Astrocyte (in vitro differentiated cells and primary cell): Measurements from ENCODE around the gene TST. TPM values are rescaled to one million over a fixed set of nuclear protein-coding genes. Genes with fewer than 3 reads are reported as not detected.

ENCODE experiments used
- DNase-seq: peaks from one replicate; pipeline ENCODE4 v3.0.0-alpha.2; 2010; ENCODE audit warnings: low read depth
- FAIRE-seq: peaks from 2 replicates; lab custom pipeline; 2011; peaks lifted over from hg19 to GRCh38; lab: Jason Lieb, UNC
- H2AFZ ChIP-seq: 2 replicates; pipeline ENCODE4 v1.6.0; 2012; ENCODE audit warnings: low read depth, low read length, inconsistent platforms
- H3K27ac ChIP-seq: 2 replicates; pipeline ENCODE4 v1.5.1; 2011; ENCODE audit warnings: low read depth, low read length, inconsistent platforms
- H3K27me3 ChIP-seq: 2 replicates; pipeline ENCODE4 v1.6.0; 2011; ENCODE audit warnings: low read length, inconsistent platforms; ENCODE audit not compliant: insufficient read depth
- H3K36me3 ChIP-seq: 2 replicates; pipeline ENCODE4 v1.5.1; 2011; ENCODE audit warnings: low read length, inconsistent platforms; ENCODE audit not compliant: insufficient read depth
- H3K4me1 ChIP-seq: 2 replicates; pipeline ENCODE4 v1.5.1; 2011; ENCODE audit warnings: low read length, inconsistent platforms; ENCODE audit not compliant: insufficient read depth
- H3K4me2 ChIP-seq: 2 replicates; pipeline ENCODE4 v1.6.0; 2012; ENCODE audit warnings: low read length, inconsistent platforms
- H3K4me3 ChIP-seq: 2 replicates; pipeline ENCODE4 v1.5.1; 2011; ENCODE audit warnings: low read depth, mild to moderate bottlenecking, low read length, inconsistent platforms; ENCODE audit not compliant: insufficient read depth
- H3K79me2 ChIP-seq: 2 replicates; pipeline ENCODE4 v1.6.0; 2012; ENCODE audit warnings: mild to moderate bottlenecking, low read length, inconsistent platforms; ENCODE audit not compliant: insufficient read depth
- H3K9ac ChIP-seq: 2 replicates; pipeline ENCODE4 v1.6.0; 2012; ENCODE audit warnings: mild to moderate bottlenecking, low read length, inconsistent platforms
- H3K9me3 ChIP-seq: 2 replicates; pipeline ENCODE4 v1.5.1; 2012; ENCODE audit warnings: low read depth, mild to moderate bottlenecking, low read length, inconsistent platforms; ENCODE audit not compliant: insufficient read depth
- H4K20me1 ChIP-seq: 2 replicates; pipeline ENCODE4 v1.6.0; 2012; ENCODE audit warnings: low read length, inconsistent platforms; ENCODE audit not compliant: insufficient read depth
- H3K27ac Mint-ChIP-seq: one replicate; pipeline ENCODE4 v1.8.0; 2021; ENCODE audit warnings: mild to moderate bottlenecking, mixed read lengths; ENCODE audit not compliant: unreplicated experiment
- H3K27me3 Mint-ChIP-seq: one replicate; pipeline ENCODE4 v1.8.0; 2021; ENCODE audit warnings: low read depth, mixed read lengths; ENCODE audit not compliant: unreplicated experiment
- H3K36me3 Mint-ChIP-seq: one replicate; pipeline ENCODE4 v1.8.0; 2021; ENCODE audit warnings: low read depth, mixed read lengths; ENCODE audit not compliant: unreplicated experiment
- H3K4me1 Mint-ChIP-seq: one replicate; pipeline ENCODE4 v1.8.0; 2021; ENCODE audit warnings: low read depth, mixed read lengths; ENCODE audit not compliant: unreplicated experiment
- H3K4me3 Mint-ChIP-seq: one replicate; pipeline ENCODE4 v1.8.0; 2021; ENCODE audit warnings: mild to moderate bottlenecking, moderate library complexity, mixed read lengths; ENCODE audit not compliant: unreplicated experiment
- H3K9me3 Mint-ChIP-seq: one replicate; pipeline ENCODE4 v1.8.0; 2021; ENCODE audit warnings: mild to moderate bottlenecking, mixed read lengths; ENCODE audit not compliant: unreplicated experiment
- EZH2 ChIP-seq: IDR thresholded peaks from 2 replicates; pipeline ENCODE4 v1.6.1; 2012; ENCODE audit warnings: mild to moderate bottlenecking, low read length, inconsistent platforms; ENCODE audit not compliant: insufficient read depth
- total RNA-seq: library from RNA; stranded (reverse); gene quantifications from 2 replicates; pipeline ENCODE4 v1.2.1, GENCODE V29; 2021
- TF ChIP-seq, protein P1 (sequence below): IDR thresholded peaks from 2 replicates; pipeline ENCODE4 v1.5.1; 2011; ENCODE audit warnings: low read depth, mild to moderate bottlenecking, inconsistent platforms, low read length, moderate library complexity; ENCODE audit not compliant: insufficient read depth

Gene TST
- total RNA-seq, 1 donor from 2014 or later: 32.2 TPM

DNA sequence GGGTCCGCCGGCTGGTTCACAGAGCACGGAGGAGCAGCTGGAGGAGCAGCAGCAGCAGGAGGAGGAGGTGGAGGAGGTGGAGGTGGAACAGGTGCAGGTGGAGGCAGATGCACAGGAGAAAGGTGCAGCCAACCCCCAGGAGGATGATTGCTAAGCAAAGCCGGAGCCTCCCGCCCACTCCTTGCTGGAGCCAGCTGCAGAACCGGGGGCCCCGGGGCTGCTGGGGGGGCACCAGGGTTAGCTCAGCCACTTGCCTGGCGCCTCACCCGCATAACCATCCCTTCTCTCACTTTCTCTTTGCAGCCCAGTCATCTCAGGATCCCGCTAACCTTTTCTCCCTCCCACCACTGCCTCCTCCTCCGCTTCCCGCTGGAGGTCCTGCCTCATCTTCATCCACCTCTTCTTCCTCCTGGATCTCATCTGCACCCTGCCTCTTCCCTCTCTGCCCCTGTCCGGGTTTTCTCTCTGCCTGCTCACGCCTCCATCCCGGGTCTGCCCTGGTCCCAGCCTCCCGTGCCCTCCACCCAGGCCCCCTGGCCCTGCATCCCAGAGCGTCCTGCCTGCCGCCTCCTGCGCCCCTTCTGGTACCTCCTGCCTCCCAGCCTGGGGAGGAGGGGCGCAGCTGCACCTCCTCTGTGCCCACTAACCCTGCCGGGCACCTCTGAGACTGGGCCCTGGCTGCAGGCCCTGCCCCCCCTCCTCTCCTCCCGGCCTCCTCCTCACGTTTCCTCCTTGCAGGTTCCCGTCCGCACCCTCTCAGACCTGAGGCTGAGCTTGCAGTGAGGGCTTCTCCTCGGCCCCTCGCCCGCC lies 41.8 kb upstream of the TST start:
- Mint-ChIP-seq H3K27me3 (peaks cover 10% of the 10 kb centered on the region), H3K36me3 (peaks cover 16% of the 10 kb centered on the region), H3K27ac (no peak overlapping the region), H3K4me3 (no peak overlapping the region), H3K4me1 (peaks cover 2% of the 10 kb centered on the region), H3K9me3 (no peaks in the 10 kb centered on the region)
- no peak overlapping the region for H3K27ac ChIP-seq
- H3K27me3 ChIP-seq: no peaks in the 10 kb centered on the region
- H2AFZ ChIP-seq: no peak overlapping the region
- H4K20me1 ChIP-seq: peaks cover under 1% of the 10 kb centered on the region
- H3K36me3 ChIP-seq: no peaks in the 10 kb centered on the region
- no peak overlapping the region for H3K4me2 ChIP-seq
- FAIRE-seq (no peak), DNase-seq (no peak)
- H3K4me3 ChIP-seq: no peak overlapping the region
- H3K4me1 ChIP-seq: no peaks in the 10 kb centered on the region
- TF ChIP-seq, protein P1, sequence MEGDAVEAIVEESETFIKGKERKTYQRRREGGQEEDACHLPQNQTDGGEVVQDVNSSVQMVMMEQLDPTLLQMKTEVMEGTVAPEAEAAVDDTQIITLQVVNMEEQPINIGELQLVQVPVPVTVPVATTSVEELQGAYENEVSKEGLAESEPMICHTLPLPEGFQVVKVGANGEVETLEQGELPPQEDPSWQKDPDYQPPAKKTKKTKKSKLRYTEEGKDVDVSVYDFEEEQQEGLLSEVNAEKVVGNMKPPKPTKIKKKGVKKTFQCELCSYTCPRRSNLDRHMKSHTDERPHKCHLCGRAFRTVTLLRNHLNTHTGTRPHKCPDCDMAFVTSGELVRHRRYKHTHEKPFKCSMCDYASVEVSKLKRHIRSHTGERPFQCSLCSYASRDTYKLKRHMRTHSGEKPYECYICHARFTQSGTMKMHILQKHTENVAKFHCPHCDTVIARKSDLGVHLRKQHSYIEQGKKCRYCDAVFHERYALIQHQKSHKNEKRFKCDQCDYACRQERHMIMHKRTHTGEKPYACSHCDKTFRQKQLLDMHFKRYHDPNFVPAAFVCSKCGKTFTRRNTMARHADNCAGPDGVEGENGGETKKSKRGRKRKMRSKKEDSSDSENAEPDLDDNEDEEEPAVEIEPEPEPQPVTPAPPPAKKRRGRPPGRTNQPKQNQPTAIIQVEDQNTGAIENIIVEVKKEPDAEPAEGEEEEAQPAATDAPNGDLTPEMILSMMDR: no peak
- no peak for TF ChIP-seq EZH2
- no peak overlapping the region for H3K9ac ChIP-seq
- no peaks in the 10 kb centered on the region for H3K9me3 ChIP-seq
- no peaks in the 10 kb centered on the region for H3K79me2 ChIP-seq

DNA sequence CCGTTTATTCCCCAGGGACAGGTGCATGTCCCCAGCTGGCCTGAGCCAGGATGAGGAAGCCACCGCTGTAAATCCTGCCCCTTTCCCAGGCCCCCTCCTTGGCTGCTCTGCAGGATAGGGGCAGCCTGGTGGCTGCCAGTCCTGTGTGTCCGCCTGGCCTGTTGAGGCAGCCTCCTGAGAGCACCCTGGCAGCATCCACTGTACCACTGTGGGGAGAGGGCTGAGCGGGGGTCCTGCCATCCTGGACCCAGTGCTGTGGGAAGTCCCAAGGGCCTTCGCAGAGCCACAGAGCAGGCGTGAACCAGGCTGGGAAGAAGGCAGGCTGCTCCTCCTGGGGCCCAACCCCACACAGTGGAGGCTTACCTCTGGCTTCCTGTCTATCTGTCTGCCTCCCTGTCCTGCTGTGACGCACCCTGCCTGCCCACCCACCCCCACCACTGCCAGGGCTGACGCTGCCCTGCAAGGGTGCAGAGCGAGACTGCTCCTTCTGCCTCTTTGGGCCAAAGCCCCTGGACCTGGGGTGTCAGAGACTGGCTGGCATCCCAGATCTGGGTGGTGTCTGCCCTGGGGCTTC lies 40.7 kb upstream of the TST start:
- no peaks in the 10 kb centered on the region for H3K9me3 Mint-ChIP-seq

More for the DNA sequence above, 40.7 kb upstream of the TST start:
- Histone ChIP-seq H3K9ac (no peak overlapping the region), H3K4me3 (no peak overlapping the region), H3K27ac (no peak overlapping the region), H3K9me3 (no peaks in the 10 kb centered on the region), H4K20me1 (peaks cover 9% of the 10 kb centered on the region), H3K4me2 (no peak overlapping the region), H3K36me3 (peaks cover 3% of the 10 kb centered on the region), H2AFZ (no peak overlapping the region), H3K27me3 (no peaks in the 10 kb centered on the region), H3K79me2 (no peaks in the 10 kb centered on the region), H3K4me1 (no peaks in the 10 kb centered on the region)
- no peak for FAIRE-seq
- Mint-ChIP-seq H3K27ac (no peak overlapping the region), H3K27me3 (peaks cover 11% of the 10 kb centered on the region), H3K4me1 (peaks cover 2% of the 10 kb centered on the region), H3K36me3 (peaks cover 23% of the 10 kb centered on the region), H3K4me3 (no peak overlapping the region)
- no peak for DNase-seq
- TF ChIP-seq EZH2: no peak
- TF ChIP-seq, protein P1: no peak
